HUES64 (cell line): ENCODE measurements around the gene SV2C.
"Not testable (repeated sequence)": the region's sequence is repeated elsewhere in the genome, so short reads cannot be mapped to it uniquely, and the experiment has no call there.

Experiments
- H3K27ac ChIP-seq: 2 replicates; pipeline ENCODE4 v1.7.0; 2013; ENCODE audit warnings: low read depth, low read length, inconsistent platforms
- H3K27me3 ChIP-seq: 2 replicates; pipeline ENCODE4 v1.6.1; 2013; ENCODE audit warnings: mild to moderate bottlenecking, low read length; ENCODE audit not compliant: insufficient read depth
- H3K36me3 ChIP-seq: 2 replicates; pipeline ENCODE4 v1.6.1; 2013; ENCODE audit warnings: mild to moderate bottlenecking, low read length; ENCODE audit not compliant: insufficient read depth
- H3K4me1 ChIP-seq: 2 replicates; pipeline ENCODE4 v1.6.1; 2013; ENCODE audit warnings: mild to moderate bottlenecking, low read length, moderate library complexity; ENCODE audit not compliant: insufficient read depth
- H3K4me3 ChIP-seq: 2 replicates; pipeline ENCODE4 v1.5.1; 2013; ENCODE audit warnings: mild to moderate bottlenecking, low read length, moderate library complexity
- H3K9ac ChIP-seq: 2 replicates; pipeline ENCODE4 v1.6.1; 2013; ENCODE audit warnings: mild to moderate bottlenecking, low read depth, low read length
- H3K9me3 ChIP-seq: 2 replicates; pipeline ENCODE4 v1.6.1; 2013; ENCODE audit warnings: low read depth, low read length; ENCODE audit not compliant: insufficient read depth
- WGBS: fragments of 150-250, 120-280 bp; methylation state at CpG from one replicate; pipeline ENCODE4 v1.1.7; 2013; ENCODE audit warnings: missing lambda C conversion rate; 5-methylcytosine and 5-hydroxymethylcytosine counted together

Gene SV2C

GRCh38 chr5:76234665-76235064 lies 151.5 kb downstream of the SV2C start:
- 94% methylated on average over 4 of the region's 4 CpGs for WGBS
- Histone ChIP-seq H3K9ac (no peak overlapping the region), H3K4me1 (no peaks in the 10 kb centered on the region), H3K27ac (no peak overlapping the region), H3K9me3 (no peaks in the 10 kb centered on the region), H3K27me3 (no peaks in the 10 kb centered on the region), H3K36me3 (no peaks in the 10 kb centered on the region), H3K4me3 (no peak overlapping the region)

DNA sequence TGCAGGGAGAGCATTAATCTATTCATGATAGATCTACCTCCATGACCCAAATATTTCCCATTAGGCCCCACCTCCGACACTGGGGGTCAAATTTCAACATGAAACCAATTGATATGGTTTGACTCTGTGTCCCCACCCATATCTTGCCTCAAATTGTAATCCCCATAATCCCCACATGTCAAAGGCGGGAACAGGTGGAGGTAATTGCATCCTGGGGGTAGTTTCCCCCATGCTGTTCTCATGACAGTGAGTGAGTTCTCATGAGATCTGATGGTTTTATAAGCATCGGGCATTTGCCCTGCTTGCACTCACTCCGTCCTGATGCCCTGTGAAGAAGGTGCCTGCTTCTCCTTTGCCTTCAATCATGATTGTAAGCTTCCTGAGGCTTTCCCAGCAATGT lies 153.5 kb downstream of the SV2C start:
- WGBS: 95% methylated on average over 4 of the region's 4 CpGs

DNA sequence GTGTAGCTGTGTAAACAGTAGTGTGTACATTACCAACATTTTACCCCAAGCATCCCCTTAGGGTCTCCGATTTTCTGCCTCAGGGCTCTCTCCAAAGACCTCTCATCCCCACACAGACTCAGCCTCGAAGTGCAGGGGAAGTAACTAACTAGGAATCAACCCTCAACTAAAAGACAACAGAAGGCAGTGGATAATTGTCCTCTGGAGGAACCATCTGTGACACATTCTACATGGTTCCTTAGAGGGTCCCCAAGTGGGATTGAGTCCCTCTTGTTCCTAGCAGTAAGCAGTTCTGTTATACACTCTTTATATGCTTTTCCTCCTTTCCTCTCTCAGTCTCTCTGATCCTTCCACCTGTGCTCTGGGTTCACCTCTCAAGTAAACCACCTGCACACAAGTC lies 157.2 kb downstream of the SV2C start:
- H3K9me3 ChIP-seq: no peaks in the 10 kb centered on the region
- no peaks in the 10 kb centered on the region for H3K36me3 ChIP-seq
- no peak overlapping the region for H3K4me3 ChIP-seq
- no peaks in the 10 kb centered on the region for H3K27me3 ChIP-seq
- no peaks in the 10 kb centered on the region for H3K4me1 ChIP-seq
- H3K27ac ChIP-seq: no peak overlapping the region
- WGBS: 78% methylated on average over 2 of the region's 2 CpGs
- no peak overlapping the region for H3K9ac ChIP-seq

More for the DNA sequence above, 153.5 kb downstream of the SV2C start:
- H3K27ac ChIP-seq: no peak overlapping the region
- H3K9ac ChIP-seq: no peak overlapping the region
- no peaks in the 10 kb centered on the region for H3K27me3 ChIP-seq
- H3K36me3 ChIP-seq: no peaks in the 10 kb centered on the region
- H3K9me3 ChIP-seq: no peaks in the 10 kb centered on the region
- no peak overlapping the region for H3K4me3 ChIP-seq
- H3K4me1 ChIP-seq: no peaks in the 10 kb centered on the region

GRCh38 chr5:76242155-76242554 lies 159.0 kb downstream of the SV2C start:
- WGBS: 96% methylated on average over 21 of the region's 22 CpGs
- not testable (repeated sequence) for H3K4me3 ChIP-seq, H3K27me3 ChIP-seq, H3K36me3 ChIP-seq, H3K27ac ChIP-seq, H3K4me1 ChIP-seq, H3K9me3 ChIP-seq, H3K9ac ChIP-seq

DNA sequence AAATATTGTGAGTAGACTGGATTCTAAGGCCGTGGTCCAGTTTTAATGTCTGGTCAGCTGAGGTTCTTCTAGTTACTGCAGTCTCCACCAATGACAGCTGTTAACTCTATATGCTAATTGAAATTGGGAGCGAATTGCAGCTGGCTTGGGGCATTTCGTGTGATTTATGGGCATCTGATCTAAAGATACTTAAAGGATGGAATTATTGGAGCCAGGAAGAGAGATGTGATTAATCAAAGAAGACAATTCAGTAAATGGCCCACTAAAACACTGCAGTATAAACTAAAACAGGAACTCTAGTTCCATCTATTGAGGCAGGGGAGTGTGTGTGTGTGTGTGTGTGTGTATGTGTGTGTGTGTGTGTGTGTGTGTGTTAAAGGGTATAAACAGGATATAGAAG lies 162.4 kb downstream of the SV2C start:
- 93% methylated on average over 3 of the region's 3 CpGs for WGBS

GRCh38 chr5:76249621-76250020 lies 166.4 kb downstream of the SV2C start:
- Histone ChIP-seq H3K4me3 (no peak overlapping the region), H3K4me1 (no peaks in the 10 kb centered on the region), H3K9me3 (no peaks in the 10 kb centered on the region), H3K9ac (no peak overlapping the region), H3K27ac (no peak overlapping the region), H3K27me3 (no peaks in the 10 kb centered on the region), H3K36me3 (no peaks in the 10 kb centered on the region)
- 93% methylated on average over 7 of the region's 7 CpGs for WGBS

More for the DNA sequence above, 162.4 kb downstream of the SV2C start:
- Histone ChIP-seq H3K36me3 (no peaks in the 10 kb centered on the region), H3K4me1 (no peaks in the 10 kb centered on the region), H3K9ac (no peak overlapping the region), H3K9me3 (no peaks in the 10 kb centered on the region), H3K4me3 (no peak overlapping the region), H3K27ac (no peak overlapping the region), H3K27me3 (no peaks in the 10 kb centered on the region)

GRCh38 chr5:76250463-76250862 lies 167.3 kb downstream of the SV2C start:
- Histone ChIP-seq H3K27me3 (no peaks in the 10 kb centered on the region), H3K9me3 (no peaks in the 10 kb centered on the region), H3K27ac (no peak overlapping the region), H3K4me1 (no peaks in the 10 kb centered on the region), H3K36me3 (no peaks in the 10 kb centered on the region), H3K4me3 (no peak overlapping the region), H3K9ac (no peak overlapping the region)
- WGBS: 92% methylated on average over 5 of the region's 5 CpGs

- Histone ChIP-seq H3K9ac (no peak overlapping the region), H3K27ac (no peak overlapping the region), H3K4me1 (no peaks in the 10 kb centered on the region), H3K9me3 (no peaks in the 10 kb centered on the region), H3K4me3 (no peak overlapping the region), H3K36me3 (no peaks in the 10 kb centered on the region), H3K27me3 (no peaks in the 10 kb centered on the region)
- 85% methylated on average over 2 of the region's 2 CpGs for WGBS
Observed at GRCh38 chr5:76251656-76252055, 168.5 kb downstream of the SV2C start.

GRCh38 chr5:76252437-76252836 lies 169.3 kb downstream of the SV2C start:
- H3K4me3 ChIP-seq: no peak overlapping the region
- 100% methylated on average over 1 of the region's 2 CpGs for WGBS
- H3K9ac ChIP-seq: no peak overlapping the region
- no peaks in the 10 kb centered on the region for H3K4me1 ChIP-seq
- H3K9me3 ChIP-seq: no peaks in the 10 kb centered on the region
- no peaks in the 10 kb centered on the region for H3K36me3 ChIP-seq
- H3K27ac ChIP-seq: no peak overlapping the region
- no peaks in the 10 kb centered on the region for H3K27me3 ChIP-seq

DNA sequence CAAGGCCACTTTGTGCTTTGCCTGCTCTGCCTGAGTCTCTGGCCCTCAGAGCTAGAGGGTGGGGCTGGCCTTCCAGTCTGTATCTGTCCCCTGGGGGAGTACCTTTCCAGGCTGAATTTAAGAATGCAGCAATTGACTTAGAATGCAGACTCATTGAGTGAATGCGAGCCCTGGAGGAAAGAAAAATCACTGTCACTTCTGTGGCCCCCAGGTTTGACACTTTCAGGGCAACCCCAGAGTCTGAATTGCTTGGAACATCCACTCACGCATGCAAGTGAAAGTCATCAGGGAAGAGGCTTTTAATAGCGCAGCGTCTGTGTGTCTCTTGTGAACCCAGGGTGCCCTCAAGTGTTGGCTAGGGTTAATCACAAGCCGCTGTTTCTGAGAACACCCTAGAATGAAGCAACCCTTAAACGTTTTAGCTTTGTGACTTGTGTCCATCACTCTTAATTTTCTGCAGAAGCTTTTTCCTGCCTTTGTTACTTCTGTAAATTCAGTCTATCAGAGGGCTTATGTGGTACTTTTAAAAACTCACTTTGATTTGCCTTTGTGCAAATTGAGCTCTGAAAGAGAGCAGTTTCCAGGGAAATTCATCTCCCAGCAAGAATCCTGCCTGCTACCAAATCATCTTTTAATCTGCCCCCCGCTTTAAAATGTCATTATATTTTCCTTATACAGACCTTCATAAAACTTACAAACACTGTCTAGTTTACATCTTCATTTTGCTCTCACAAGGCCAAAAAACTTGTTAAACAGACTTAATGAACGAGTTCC lies 173.1 kb downstream of the SV2C start:
- WGBS: 25% methylated on average over 8 of the region's 8 CpGs
- no peaks in the 10 kb centered on the region for H3K36me3 ChIP-seq
- H3K4me1 ChIP-seq: no peaks in the 10 kb centered on the region
- H3K27ac ChIP-seq: no peak overlapping the region
- no peaks in the 10 kb centered on the region for H3K27me3 ChIP-seq
- no peak overlapping the region for H3K4me3 ChIP-seq
- no peak overlapping the region for H3K9ac ChIP-seq
- no peaks in the 10 kb centered on the region for H3K9me3 ChIP-seq

GRCh38 chr5:76257225-76257833 lies 174.1 kb downstream of the SV2C start:
- Histone ChIP-seq H3K9me3 (no peaks in the 10 kb centered on the region), H3K4me3 (no peak overlapping the region), H3K27ac (no peak overlapping the region), H3K27me3 (no peaks in the 10 kb centered on the region), H3K4me1 (no peaks in the 10 kb centered on the region), H3K9ac (no peak overlapping the region), H3K36me3 (no peaks in the 10 kb centered on the region)
- WGBS: 82% methylated on average over 6 of the region's 6 CpGs
